ENCODE data around the gene DVL3.

Gene DVL3

GRCh38 chr3:184186902-184187207 is 31.7 kb downstream of the DVL3 start:
- Histone ChIP-seq H3K9me3 (ENCODE audit: control insufficient read depth, insufficient read depth, low read length) (no peaks in the 10 kb centered on the region), H3K27me3 (ENCODE audit: control insufficient read depth, insufficient read depth, low read length) (no peaks in the 10 kb centered on the region), H3K4me1 (ENCODE audit: control insufficient read depth, insufficient read depth, low read length) (peaks cover 16% of the 10 kb centered on the region), H3K27ac (ENCODE audit: low read depth, low read length) (no peak overlapping the region), H3K4me3 (ENCODE audit: low read depth, low read length) (peak overlapping the region; percentile 90), H3K9ac (ENCODE audit: low read depth, low read length) (0 out of 2 replicates have a peak overlapping the region, but pooled peaks have one; percentile 68), H3K36me3 (ENCODE audit: control insufficient read depth, insufficient read depth, low read length) (peaks cover 78% of the 10 kb centered on the region)

- H3K4me3 ChIP-seq (ENCODE audit: low read depth, low read length): no peak overlapping the region
- H3K9ac ChIP-seq (ENCODE audit: low read depth, low read length): no peak overlapping the region
- peaks cover 78% of the 10 kb centered on the region for H3K36me3 ChIP-seq (ENCODE audit: control insufficient read depth, insufficient read depth, low read length)
Observed at GRCh38 chr3:184188080-184188479, 32.9 kb downstream of the DVL3 start.

GRCh38 chr3:184189421-184189820 is 34.2 kb downstream of the DVL3 start:
- Histone ChIP-seq H3K9me3 (ENCODE audit: control insufficient read depth, insufficient read depth, low read length) (no peaks in the 10 kb centered on the region), H3K36me3 (ENCODE audit: control insufficient read depth, insufficient read depth, low read length) (peaks cover 78% of the 10 kb centered on the region), H3K9ac (ENCODE audit: low read depth, low read length) (no peak overlapping the region), H3K27me3 (ENCODE audit: control insufficient read depth, insufficient read depth, low read length) (no peaks in the 10 kb centered on the region), H3K27ac (ENCODE audit: low read depth, low read length) (no peak overlapping the region), H3K4me1 (ENCODE audit: control insufficient read depth, insufficient read depth, low read length) (peaks cover 16% of the 10 kb centered on the region), H3K4me3 (ENCODE audit: low read depth, low read length) (no peak overlapping the region)

More at GRCh38 chr3:184188080-184188479, 32.9 kb downstream of the DVL3 start:
- H3K9me3 ChIP-seq (ENCODE audit: control insufficient read depth, insufficient read depth, low read length): no peaks in the 10 kb centered on the region
- peaks cover 16% of the 10 kb centered on the region for H3K4me1 ChIP-seq (ENCODE audit: control insufficient read depth, insufficient read depth, low read length)
- no peak overlapping the region for H3K27ac ChIP-seq (ENCODE audit: low read depth, low read length)
- no peaks in the 10 kb centered on the region for H3K27me3 ChIP-seq (ENCODE audit: control insufficient read depth, insufficient read depth, low read length)

GRCh38 chr3:184192889-184193288 is 37.7 kb downstream of the DVL3 start:
- no peaks in the 10 kb centered on the region for H3K4me1 ChIP-seq (ENCODE audit: control insufficient read depth, insufficient read depth, low read length)
- no peak overlapping the region for H3K4me3 ChIP-seq (ENCODE audit: low read depth, low read length)
- H3K27ac ChIP-seq (ENCODE audit: low read depth, low read length): no peak overlapping the region
- H3K9ac ChIP-seq (ENCODE audit: low read depth, low read length): no peak overlapping the region
- H3K27me3 ChIP-seq (ENCODE audit: control insufficient read depth, insufficient read depth, low read length): no peaks in the 10 kb centered on the region
- peaks cover 76% of the 10 kb centered on the region for H3K36me3 ChIP-seq (ENCODE audit: control insufficient read depth, insufficient read depth, low read length)
- no peaks in the 10 kb centered on the region for H3K9me3 ChIP-seq (ENCODE audit: control insufficient read depth, insufficient read depth, low read length)

GRCh38 chr3:184193991-184194539 is 38.9 kb downstream of the DVL3 start:
- no peak overlapping the region for H3K27ac ChIP-seq (ENCODE audit: low read depth, low read length)
- H3K27me3 ChIP-seq (ENCODE audit: control insufficient read depth, insufficient read depth, low read length): no peaks in the 10 kb centered on the region
- peaks cover 64% of the 10 kb centered on the region for H3K36me3 ChIP-seq (ENCODE audit: control insufficient read depth, insufficient read depth, low read length)
- no peaks in the 10 kb centered on the region for H3K9me3 ChIP-seq (ENCODE audit: control insufficient read depth, insufficient read depth, low read length)
- H3K9ac ChIP-seq (ENCODE audit: low read depth, low read length): no peak overlapping the region
- H3K4me1 ChIP-seq (ENCODE audit: control insufficient read depth, insufficient read depth, low read length): no peaks in the 10 kb centered on the region
- no peak overlapping the region for H3K4me3 ChIP-seq (ENCODE audit: low read depth, low read length)

GRCh38 chr3:184196536-184196935 is 41.4 kb downstream of the DVL3 start:
- H3K4me3 ChIP-seq (ENCODE audit: low read depth, low read length): no peak overlapping the region
- H3K27ac ChIP-seq (ENCODE audit: low read depth, low read length): no peak overlapping the region
- H3K27me3 ChIP-seq (ENCODE audit: control insufficient read depth, insufficient read depth, low read length): no peaks in the 10 kb centered on the region
- H3K9ac ChIP-seq (ENCODE audit: low read depth, low read length): no peak overlapping the region
- H3K36me3 ChIP-seq (ENCODE audit: control insufficient read depth, insufficient read depth, low read length): peaks cover 40% of the 10 kb centered on the region
- H3K9me3 ChIP-seq (ENCODE audit: control insufficient read depth, insufficient read depth, low read length): no peaks in the 10 kb centered on the region
- no peaks in the 10 kb centered on the region for H3K4me1 ChIP-seq (ENCODE audit: control insufficient read depth, insufficient read depth, low read length)

GRCh38 chr3:184198509-184198908 is 43.3 kb downstream of the DVL3 start:
- no peaks in the 10 kb centered on the region for H3K27me3 ChIP-seq (ENCODE audit: control insufficient read depth, insufficient read depth, low read length)

GRCh38 chr3:184200825-184201224 is 45.6 kb downstream of the DVL3 start:
- H3K4me1 ChIP-seq (ENCODE audit: control insufficient read depth, insufficient read depth, low read length): no peaks in the 10 kb centered on the region
- H3K9ac ChIP-seq (ENCODE audit: low read depth, low read length): no peak overlapping the region
- no peak overlapping the region for H3K27ac ChIP-seq (ENCODE audit: low read depth, low read length)
- H3K27me3 ChIP-seq (ENCODE audit: control insufficient read depth, insufficient read depth, low read length): no peaks in the 10 kb centered on the region
- no peaks in the 10 kb centered on the region for H3K9me3 ChIP-seq (ENCODE audit: control insufficient read depth, insufficient read depth, low read length)
- H3K36me3 ChIP-seq (ENCODE audit: control insufficient read depth, insufficient read depth, low read length): no peaks in the 10 kb centered on the region
- H3K4me3 ChIP-seq (ENCODE audit: low read depth, low read length): no peak overlapping the region

More at GRCh38 chr3:184198509-184198908, 43.3 kb downstream of the DVL3 start:
- H3K9me3 ChIP-seq (ENCODE audit: control insufficient read depth, insufficient read depth, low read length): no peaks in the 10 kb centered on the region
- H3K27ac ChIP-seq (ENCODE audit: low read depth, low read length): no peak overlapping the region
- no peak overlapping the region for H3K4me3 ChIP-seq (ENCODE audit: low read depth, low read length)
- no peaks in the 10 kb centered on the region for H3K4me1 ChIP-seq (ENCODE audit: control insufficient read depth, insufficient read depth, low read length)
- peaks cover 20% of the 10 kb centered on the region for H3K36me3 ChIP-seq (ENCODE audit: control insufficient read depth, insufficient read depth, low read length)
- no peak overlapping the region for H3K9ac ChIP-seq (ENCODE audit: low read depth, low read length)

- no peaks in the 10 kb centered on the region for H3K4me1 ChIP-seq (ENCODE audit: control insufficient read depth, insufficient read depth, low read length)
- no peaks in the 10 kb centered on the region for H3K9me3 ChIP-seq (ENCODE audit: control insufficient read depth, insufficient read depth, low read length)
- no peak overlapping the region for H3K27ac ChIP-seq (ENCODE audit: low read depth, low read length)
- H3K36me3 ChIP-seq (ENCODE audit: control insufficient read depth, insufficient read depth, low read length): no peaks in the 10 kb centered on the region
- no peak overlapping the region for H3K4me3 ChIP-seq (ENCODE audit: low read depth, low read length)
- no peak overlapping the region for H3K9ac ChIP-seq (ENCODE audit: low read depth, low read length)
- H3K27me3 ChIP-seq (ENCODE audit: control insufficient read depth, insufficient read depth, low read length): no peaks in the 10 kb centered on the region
Observed at GRCh38 chr3:184203526-184203925, 48.3 kb downstream of the DVL3 start.

GRCh38 chr3:184209146-184209923 is 54.2 kb downstream of the DVL3 start:
- Histone ChIP-seq H3K27me3 (ENCODE audit: control insufficient read depth, insufficient read depth, low read length) (no peaks in the 10 kb centered on the region), H3K9me3 (ENCODE audit: control insufficient read depth, insufficient read depth, low read length) (no peaks in the 10 kb centered on the region), H3K4me1 (ENCODE audit: control insufficient read depth, insufficient read depth, low read length) (no peaks in the 10 kb centered on the region), H3K27ac (ENCODE audit: low read depth, low read length) (no peak overlapping the region), H3K36me3 (ENCODE audit: control insufficient read depth, insufficient read depth, low read length) (no peaks in the 10 kb centered on the region), H3K4me3 (ENCODE audit: low read depth, low read length) (no peak overlapping the region), H3K9ac (ENCODE audit: low read depth, low read length) (no peak overlapping the region)

GRCh38 chr3:184211297-184211696 is 56.1 kb downstream of the DVL3 start:
- Histone ChIP-seq H3K4me3 (ENCODE audit: low read depth, low read length) (no peak overlapping the region), H3K36me3 (ENCODE audit: control insufficient read depth, insufficient read depth, low read length) (no peaks in the 10 kb centered on the region), H3K27me3 (ENCODE audit: control insufficient read depth, insufficient read depth, low read length) (no peaks in the 10 kb centered on the region), H3K27ac (ENCODE audit: low read depth, low read length) (no peak overlapping the region), H3K4me1 (ENCODE audit: control insufficient read depth, insufficient read depth, low read length) (no peaks in the 10 kb centered on the region), H3K9me3 (ENCODE audit: control insufficient read depth, insufficient read depth, low read length) (no peaks in the 10 kb centered on the region), H3K9ac (ENCODE audit: low read depth, low read length) (no peak overlapping the region)
